H1 (cell line): ENCODE results near the gene KRT10.

Experiments used
- CEBPB ChIP-seq: IDR thresholded peaks from 2 replicates; pipeline ENCODE4 v1.6.1; 2012; ENCODE audit warnings: low read depth, low read length
- POLR2A ChIP-seq, 2 experiments: IDR thresholded peaks; 1 replicate in 1 of 2; 2 replicates in 1 of 2; pipeline ENCODE4 v1.6.1; 2011; ENCODE audit warnings: low read depth in 2 of 2, low read length in 2 of 2, mild to moderate bottlenecking in 2 of 2; ENCODE audit errors: control extremely low read depth in 1 of 2
- RAD21 ChIP-seq, 2 experiments: IDR thresholded peaks in 1 of 2; conservative IDR thresholded peaks in 1 of 2; 2 replicates each; pipeline ENCODE4 v1.6.1; 2011; ENCODE audit warnings: low read depth in 2 of 2, low read length in 2 of 2, improper control_type of control experiment in 1 of 2, inconsistent platforms in 1 of 2, mild to moderate bottlenecking in 1 of 2, moderate library complexity in 1 of 2
- SP4 ChIP-seq: IDR thresholded peaks from 2 replicates; pipeline ENCODE4 v1.6.1; 2012; ENCODE audit warnings: low read length, inconsistent platforms

- no peak for TF ChIP-seq POLR2A (IDR thresholded peaks at IDR 0.05; ENCODE audit: control extremely low read depth in 1 of 2, low read depth in 2 of 2, low read length in 2 of 2)
- no peak for TF ChIP-seq SP4
- TF ChIP-seq RAD21 (IDR thresholded peaks at IDR 0.05 in 1 of 2, conservative IDR thresholded peaks at IDR 0.05 in 1 of 2; ENCODE audit: low read depth in 2 of 2, low read length in 2 of 2) = no peak
- TF ChIP-seq CEBPB = no peak
These were observed 16.3 kb downstream of the KRT10 start for GRCh38 chr17:40806131-40806530.
